GM10847 (cell line): Measurements from ENCODE around the gene THNSL1.

Experiments used
- POLR2A ChIP-seq: IDR thresholded peaks from 2 replicates; pipeline ENCODE4 v1.6.1; 2011; ENCODE audit not compliant: insufficient read length; ENCODE audit errors: extremely low read depth

Gene THNSL1

DNA sequence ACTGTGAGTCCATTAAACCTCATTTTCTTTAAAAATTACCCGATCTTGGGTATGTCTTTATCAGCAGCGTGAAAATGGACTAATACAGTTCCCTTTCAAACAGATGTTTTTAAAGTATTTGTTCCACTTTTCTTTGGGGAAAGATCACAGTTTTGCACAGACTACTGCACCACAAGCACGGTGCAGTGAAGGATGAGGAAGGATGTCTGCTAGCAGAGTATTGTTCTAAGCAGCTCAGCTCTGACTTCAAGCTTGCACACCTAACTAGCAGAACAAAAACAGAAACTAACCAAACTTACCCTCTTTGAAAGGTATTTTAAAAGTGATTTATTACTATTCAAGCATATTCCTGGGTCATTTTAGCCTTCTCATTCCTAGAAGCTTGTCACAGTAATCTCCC is 20.0 kb downstream of the THNSL1 start:
- TF ChIP-seq POLR2A = no peak

DNA sequence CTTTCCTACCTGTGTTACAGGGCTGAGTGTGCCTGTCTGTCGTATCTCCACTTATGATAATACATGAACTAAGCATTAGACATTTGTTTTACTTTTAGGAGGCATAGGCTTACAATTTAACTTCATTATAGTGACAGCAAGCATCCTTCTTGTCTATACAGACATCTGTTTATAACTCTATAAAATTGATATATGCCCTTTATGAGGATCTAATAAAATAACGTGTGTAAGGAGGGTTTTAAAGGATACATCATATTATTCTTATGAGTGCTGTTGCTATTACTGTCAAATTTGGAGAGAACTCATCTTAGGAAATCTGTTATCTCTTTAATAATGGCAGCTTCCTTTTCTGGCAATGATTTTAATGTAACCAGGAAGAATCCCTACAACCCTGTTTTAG is 21.9 kb downstream of the THNSL1 start:
- no peak for TF ChIP-seq POLR2A

DNA sequence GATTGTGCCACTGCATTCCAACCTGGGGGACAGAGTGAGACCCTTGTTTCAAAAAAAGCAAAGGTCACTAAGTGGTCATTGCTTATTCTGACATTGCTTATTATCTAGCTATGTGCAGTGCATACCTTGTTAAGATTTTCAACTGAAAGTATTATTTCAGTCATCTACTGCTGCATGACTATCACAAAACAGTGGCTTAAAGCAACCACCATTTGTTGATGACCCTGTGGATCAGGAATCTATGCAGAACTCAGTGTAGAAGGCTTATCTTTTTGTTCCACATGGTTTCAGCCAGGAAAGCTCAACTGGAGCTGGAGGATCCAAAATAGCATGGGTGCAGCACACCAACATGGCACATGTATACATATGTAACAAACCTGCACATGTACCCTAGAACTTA is 23.1 kb downstream of the THNSL1 start:
- TF ChIP-seq POLR2A = no peak

DNA sequence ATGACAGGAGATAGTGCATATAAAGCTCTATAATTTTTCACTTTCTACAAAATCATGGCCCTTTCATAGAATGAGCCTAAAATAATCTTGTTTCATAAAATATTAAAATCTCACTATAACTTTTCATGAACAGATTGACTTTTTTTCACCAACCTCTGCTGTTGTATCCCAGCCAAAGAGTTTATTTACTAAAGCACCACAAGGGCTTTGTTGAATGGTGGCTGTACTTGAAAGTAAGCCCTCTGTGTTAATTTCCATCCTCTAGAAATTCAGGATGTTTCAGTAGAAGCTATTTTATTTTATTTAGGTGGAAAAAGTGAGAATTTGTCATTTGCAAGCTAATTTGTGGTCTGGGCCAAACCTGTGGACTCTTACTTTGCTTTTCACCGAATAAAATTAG is 30.2 kb downstream of the THNSL1 start:
- TF ChIP-seq POLR2A = no peak

DNA sequence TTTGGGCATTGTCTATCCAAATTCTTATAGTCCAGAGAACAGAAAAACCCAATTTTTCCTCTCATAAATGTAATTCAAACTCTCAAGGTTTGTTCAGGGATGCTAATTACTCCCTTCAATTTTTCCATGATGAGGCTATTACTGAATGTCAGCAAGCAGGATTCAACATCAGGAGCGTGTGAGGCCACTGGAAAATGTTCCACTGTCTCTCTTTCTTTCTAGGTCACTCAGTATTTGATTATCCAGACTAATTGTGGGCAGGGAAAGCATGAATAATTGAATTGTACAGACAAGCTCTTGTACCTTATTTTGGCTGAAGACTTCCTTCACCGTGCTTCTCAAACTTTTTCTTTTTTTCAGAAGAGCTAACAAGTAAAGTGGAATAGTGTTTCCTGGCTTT is 30.7 kb downstream of the THNSL1 start:
- no peak for TF ChIP-seq POLR2A

DNA sequence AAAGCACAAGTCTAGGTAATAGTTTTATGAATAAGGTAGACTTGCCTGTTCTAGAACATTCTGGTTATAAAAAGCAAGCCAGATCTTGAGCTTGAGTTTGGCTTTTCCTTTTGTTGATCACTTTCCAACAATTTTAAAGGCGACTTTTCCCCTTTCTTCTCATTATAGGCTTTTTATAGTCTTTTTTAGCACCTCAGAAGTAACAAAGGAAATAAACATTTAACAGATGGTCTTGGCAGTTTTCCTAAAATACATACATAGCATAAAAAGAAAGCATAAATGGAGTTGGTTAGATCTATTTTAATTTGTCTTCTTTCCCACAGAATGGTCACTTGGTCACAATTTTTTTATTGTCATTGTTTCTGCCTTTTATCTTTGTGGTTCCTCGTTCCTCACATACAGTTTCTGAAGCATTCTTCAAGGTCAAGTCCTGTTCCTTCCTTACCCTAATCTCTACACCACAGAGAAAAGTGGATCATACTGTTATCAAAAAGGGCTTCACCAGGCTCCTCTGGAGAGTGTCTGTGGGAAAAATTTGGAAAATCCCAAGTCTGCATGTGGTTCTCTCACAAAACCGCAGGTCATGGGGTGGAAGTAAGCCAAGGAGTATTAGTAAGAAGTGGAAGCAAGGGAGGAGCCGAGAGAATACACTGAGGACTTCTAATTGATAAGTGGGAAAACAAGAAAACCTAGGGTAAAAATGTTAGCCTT is 31.3 kb downstream of the THNSL1 start:
- TF ChIP-seq POLR2A = no peak

DNA sequence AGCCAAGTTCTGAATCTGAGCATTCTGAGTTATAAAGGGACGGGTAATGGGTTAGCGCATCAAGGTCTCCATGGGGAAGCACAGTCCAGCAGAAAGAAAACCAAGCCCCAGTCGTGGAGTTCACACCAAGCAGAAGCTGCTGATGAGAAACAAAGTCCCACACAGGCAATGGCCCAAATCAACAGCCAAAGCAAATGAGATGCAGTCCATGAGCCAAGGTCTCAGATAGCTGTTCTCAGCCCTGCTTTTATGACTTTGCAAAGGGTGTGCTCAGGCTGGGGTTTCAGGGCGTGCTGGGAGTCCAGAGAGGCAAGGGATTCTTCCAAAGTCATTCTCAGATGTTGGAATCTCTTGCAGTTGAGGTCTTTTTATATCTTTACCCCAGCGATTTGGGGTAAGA is 32.0 kb downstream of the THNSL1 start:
- no peak for TF ChIP-seq POLR2A

DNA sequence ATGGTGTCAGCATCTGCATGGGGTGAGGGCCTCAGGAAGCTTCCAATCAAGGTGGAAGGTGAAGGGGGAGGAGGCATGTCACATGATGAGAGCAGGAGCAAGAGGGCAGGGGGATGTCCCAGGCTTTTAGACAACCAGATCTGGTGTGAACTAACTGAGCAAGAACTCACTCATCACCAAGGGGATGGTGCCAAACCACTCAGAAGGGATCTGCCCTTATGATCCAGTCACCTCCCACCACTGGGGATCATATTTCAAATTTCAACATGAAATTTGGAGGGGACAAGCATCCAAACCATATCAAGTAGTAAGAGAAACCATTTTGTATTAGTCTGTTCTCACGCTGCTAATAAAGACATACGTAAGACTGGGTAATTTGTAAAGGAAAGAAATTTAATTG is 33.6 kb downstream of the THNSL1 start:
- TF ChIP-seq POLR2A = no peak

DNA sequence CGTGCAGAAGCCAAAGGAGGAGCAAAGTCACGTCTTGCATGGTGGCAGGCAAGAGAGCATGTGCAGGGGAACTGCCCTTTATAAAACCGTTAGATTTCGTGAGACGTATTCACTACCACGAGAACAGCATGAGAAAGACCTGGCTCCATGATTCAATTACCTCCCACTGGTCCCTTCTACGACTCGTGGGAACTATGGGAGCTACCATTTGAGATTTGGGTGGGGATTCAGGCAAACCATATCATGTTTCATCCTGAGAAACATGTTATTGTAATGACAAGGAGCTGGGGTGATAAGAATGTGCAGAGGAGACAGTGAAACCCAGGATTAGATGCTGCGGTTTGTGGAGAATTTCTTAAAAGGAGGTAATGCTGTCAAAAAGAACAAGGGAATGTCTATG is 34.0 kb downstream of the THNSL1 start:
- no peak for TF ChIP-seq POLR2A

DNA sequence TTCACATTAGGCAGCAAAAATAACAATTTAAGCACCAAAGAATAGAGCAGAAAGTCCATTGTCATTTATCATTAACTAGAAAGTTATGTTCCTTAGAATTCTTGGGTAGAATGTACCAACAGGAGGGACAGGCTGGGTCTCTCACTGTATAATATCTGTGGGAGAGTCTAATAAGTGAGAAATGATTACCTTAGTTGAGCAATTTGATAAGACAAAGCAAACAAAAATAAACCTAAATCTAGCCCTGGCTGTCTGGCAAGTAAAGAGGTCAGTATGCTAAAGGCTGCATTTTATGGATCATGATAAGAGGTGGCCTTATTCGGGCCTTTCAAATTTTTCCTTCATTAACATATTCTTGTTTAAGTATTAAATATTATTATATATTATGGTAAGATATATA is 35.6 kb downstream of the THNSL1 start:
- no peak for TF ChIP-seq POLR2A

DNA sequence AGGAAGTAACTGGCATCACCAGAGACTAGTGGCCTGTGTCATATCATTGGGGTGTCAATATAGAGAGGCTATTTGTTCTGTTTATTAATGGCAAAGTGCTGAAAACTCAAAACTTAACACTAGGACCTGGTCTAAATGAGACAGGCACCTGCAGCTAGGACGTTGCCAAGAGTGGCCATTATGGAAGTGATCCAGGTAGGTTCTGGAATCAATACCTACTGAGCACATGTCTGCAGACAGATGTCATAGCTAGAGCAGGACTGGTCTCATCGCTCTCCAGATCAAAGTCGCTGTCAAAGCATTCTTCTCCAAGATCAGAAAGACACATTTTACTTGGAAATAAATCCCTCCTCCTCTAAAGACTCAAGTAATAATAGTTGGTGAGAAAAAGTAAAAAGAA is 40.3 kb downstream of the THNSL1 start:
- no peak for TF ChIP-seq POLR2A

DNA sequence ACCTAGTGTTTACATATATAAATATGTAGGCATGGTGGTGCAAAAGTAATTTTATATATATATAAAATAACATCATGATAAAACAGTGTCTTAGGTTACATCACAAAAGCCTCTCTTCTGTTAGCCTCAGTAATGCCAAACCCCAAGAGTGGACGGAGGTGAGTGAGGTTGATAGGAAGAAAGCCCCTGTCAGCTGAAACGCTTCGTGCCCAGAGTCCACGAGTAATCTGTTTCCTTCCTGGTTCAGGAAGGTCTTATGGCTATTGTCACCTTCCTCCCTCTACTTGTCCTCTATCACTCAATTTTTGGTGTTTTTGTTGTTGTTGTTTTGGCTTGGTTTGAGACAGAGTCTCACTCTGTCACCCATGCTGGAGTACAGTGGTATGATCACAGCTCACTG is 41.5 kb downstream of the THNSL1 start:
- no peak for TF ChIP-seq POLR2A

DNA sequence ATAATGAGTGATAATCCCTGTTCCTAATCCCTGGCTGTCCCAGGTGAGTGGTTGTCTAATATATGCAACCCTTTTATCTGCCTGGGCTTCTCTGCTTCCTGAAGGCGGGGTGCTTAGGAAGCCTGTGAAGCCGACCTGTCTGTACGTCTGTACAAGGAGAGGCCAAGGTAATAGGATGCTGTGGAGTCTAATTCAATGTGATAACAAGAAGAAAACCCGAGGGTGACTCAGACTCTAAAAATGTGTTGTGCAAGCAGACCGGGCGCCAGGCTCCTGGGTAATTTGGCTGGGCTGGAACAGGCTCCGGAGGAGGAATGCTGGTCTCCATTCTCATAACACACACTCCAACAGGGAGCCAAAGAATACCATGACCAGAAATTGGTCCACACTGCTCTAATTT is 43.6 kb downstream of the THNSL1 start:
- no peak for TF ChIP-seq POLR2A

DNA sequence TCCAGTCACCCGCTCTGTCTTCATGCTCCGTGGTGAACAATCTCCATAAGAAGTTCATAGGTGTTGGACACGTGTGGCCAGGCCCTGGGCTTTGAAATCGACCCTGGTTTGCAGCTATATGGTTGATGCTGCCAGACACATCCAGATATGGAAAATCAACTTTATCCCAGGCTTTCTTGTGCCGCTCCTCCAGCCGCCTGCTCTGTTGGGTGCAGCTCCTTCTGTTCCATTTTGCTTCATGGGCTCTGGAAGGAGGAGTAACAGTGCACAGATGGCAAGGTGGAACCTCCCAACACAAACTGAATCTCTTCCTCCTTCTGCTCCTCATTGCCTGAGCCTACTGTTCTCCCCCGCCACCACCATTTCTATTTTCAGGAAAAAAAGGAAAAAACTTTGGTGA is 44.7 kb downstream of the THNSL1 start:
- TF ChIP-seq POLR2A = no peak

DNA sequence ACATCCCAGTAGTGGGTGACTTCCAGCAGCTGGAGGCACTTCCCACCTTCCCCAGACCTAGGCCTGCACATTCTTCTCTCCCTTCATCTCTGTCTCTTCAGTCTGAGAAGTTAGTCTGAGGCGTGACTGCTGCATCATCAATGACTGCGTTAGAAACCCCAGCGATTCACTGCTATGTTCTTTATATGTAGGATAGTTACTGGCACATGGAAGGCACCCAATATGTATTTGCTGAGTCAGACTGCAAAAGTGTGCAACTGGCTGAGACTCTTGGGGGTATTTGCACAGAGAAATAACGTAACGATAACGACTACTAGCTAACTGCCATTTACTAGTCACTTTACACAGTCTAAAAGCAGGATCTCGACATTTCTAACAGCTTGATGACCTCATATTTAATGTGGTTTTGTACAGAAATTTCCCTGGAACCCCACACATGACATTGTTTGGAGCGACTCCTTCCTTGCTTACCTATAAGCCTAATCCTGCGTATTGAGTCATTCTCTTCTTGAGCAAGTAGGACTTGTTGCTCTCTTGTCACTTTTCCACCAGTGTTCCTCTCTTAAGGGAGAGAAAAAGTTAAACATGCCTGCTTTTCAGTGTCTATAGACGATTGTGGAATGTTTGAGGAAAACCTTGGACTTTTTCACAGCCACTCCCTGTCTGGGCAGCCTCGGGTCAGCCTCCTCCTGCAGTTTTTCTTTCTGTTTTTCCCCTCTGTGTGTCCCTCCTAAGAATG is 45.5 kb downstream of the THNSL1 start:
- TF ChIP-seq POLR2A = no peak

DNA sequence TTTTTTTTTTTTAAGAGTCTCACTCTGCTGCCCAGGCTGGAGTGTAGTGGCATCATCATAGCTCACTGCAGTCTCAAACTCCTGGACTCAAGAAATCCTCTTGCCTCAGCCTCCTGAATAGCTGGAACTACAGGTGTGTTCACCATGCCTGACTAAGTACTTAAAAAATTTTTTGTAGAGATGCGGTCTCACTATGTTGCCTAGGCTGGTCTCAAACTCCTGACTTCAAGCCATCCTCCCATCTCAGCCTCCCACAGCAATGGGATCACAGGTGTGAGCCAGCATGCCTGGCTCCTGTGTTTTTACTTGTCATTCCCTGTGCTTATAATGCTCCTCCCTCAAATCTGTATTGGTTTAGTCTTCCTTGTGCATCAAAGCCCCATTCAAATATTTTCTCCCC is 46.7 kb downstream of the THNSL1 start:
- TF ChIP-seq POLR2A = no peak

DNA sequence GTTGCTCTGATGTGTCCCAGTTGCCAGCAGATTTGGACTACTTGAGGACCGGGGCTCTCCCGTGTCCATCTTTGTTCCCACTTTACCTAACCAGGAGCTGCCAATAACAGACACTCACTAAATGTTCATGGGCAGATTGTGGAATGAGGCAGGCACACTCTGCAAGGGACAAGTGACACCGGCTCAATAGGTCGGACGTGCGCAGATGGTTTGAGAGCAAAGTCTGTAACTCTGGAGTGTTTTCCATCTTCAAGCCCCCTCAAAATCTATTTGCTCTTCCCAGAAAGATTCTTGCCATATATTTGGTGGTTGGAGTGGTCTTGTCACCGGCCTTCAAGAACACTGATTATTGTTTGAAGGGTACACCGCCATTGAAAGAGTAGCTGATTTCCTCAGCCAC is 47.2 kb downstream of the THNSL1 start:
- TF ChIP-seq POLR2A = no peak
